Endothelial cell of umbilical vein (primary cell): ENCODE data around the gene CFAP20DC. TPM values are rescaled to one million over a fixed set of nuclear protein-coding genes. Genes with fewer than 3 reads are reported as not detected.

ENCODE experiments used
- BruUV-seq: library from RNA; stranded (reverse); fragments of 400-500 nt; replicated peaks from 2 replicates; lab custom pipeline; 2021; lab: Mats Ljungman, UMichigan
- CTCF ChIA-PET: fragments of 300-600, 350-600 bp; sonication (Branson Sonifier 250); formaldehyde crosslinking; loops from one replicate; lab custom pipeline; 2021; ENCODE audit warnings: antibody characterized with exemption, inconsistent platforms; lab: Charles Lee
- POLR2A ChIA-PET: fragments of 300-600, 350-600 bp; sonication (Branson Sonifier 250); formaldehyde crosslinking; loops from one replicate; lab custom pipeline; 2021; ENCODE audit warnings: antibody characterized with exemption, inconsistent platforms; lab: Charles Lee
- DNase-seq: peaks from one replicate; pipeline ENCODE4 v3.0.0-alpha.2; 2011; ENCODE audit warnings: low read depth, low spot score
- FAIRE-seq: peaks from 2 replicates; lab custom pipeline; 2011; peaks lifted over from hg19 to GRCh38; lab: Jason Lieb, UNC
- H2AFZ ChIP-seq: 2 replicates; pipeline ENCODE4 v1.6.0; 2012; ENCODE audit warnings: low read depth, low read length, control low read depth, inconsistent platforms
- H3K27ac ChIP-seq: 2 replicates; pipeline ENCODE4 v1.5.1; 2011; ENCODE audit warnings: low read depth, mild to moderate bottlenecking, control low read depth, low read length, moderate library complexity; ENCODE audit not compliant: insufficient read depth
- H3K27me3 ChIP-seq, 2 experiments: 2 replicates each; pipeline versions ENCODE4 v1.6.0 to v1.6.1; 2011; ENCODE audit warnings: low read length in 2 of 2, mixed read lengths in 1 of 2; ENCODE audit not compliant: control insufficient read depth in 2 of 2, insufficient read depth in 2 of 2
- H3K36me3 ChIP-seq, 2 experiments: 2 replicates in 1 of 2; 3 replicates in 1 of 2; pipeline ENCODE4 v1.5.1; 2011; ENCODE audit warnings: low read length in 2 of 2, mild to moderate bottlenecking in 1 of 2, moderate library complexity in 1 of 2; ENCODE audit not compliant: control insufficient read depth in 2 of 2, insufficient read depth in 2 of 2; ENCODE audit errors: extremely low read depth in 1 of 2
- H3K4me1 ChIP-seq: 3 replicates; pipeline ENCODE4 v1.5.1; 2011; ENCODE audit warnings: mild to moderate bottlenecking, low read length; ENCODE audit not compliant: control insufficient read depth, insufficient read depth; ENCODE audit errors: extremely low read depth
- H3K4me2 ChIP-seq: 2 replicates; pipeline ENCODE4 v1.6.1; 2011; ENCODE audit warnings: low read length, control low read depth, mixed read lengths; ENCODE audit not compliant: insufficient read depth
- H3K4me3 ChIP-seq, 3 experiments: fragments of 200-600 bp in 1 of 3; sonication (generic), shearing (Covaris generic) in 1 of 3; replicated peaks in 1 of 3; 2 replicates each; pipeline ENCODE4 v1.5.1; 2011 to 2016; ENCODE audit warnings: control low read depth in 3 of 3, low read length in 3 of 3, mild to moderate bottlenecking in 2 of 3, inconsistent platforms in 1 of 3, low read depth in 1 of 3, moderate library complexity in 1 of 3; ENCODE audit not compliant: insufficient read depth in 1 of 3
- H3K79me2 ChIP-seq: 2 replicates; pipeline ENCODE4 v1.6.0; 2012; ENCODE audit warnings: low read length, inconsistent platforms; ENCODE audit not compliant: control insufficient read depth, insufficient read depth
- H3K9ac ChIP-seq: replicated peaks from 2 replicates; pipeline ENCODE3; 2011; ENCODE audit warnings: low read length, control low read depth; ENCODE audit not compliant: insufficient read depth; ENCODE audit errors: extremely low read depth
- H3K9me1 ChIP-seq: replicated peaks from 3 replicates; pipeline ENCODE4 v1.6.0; 2011; ENCODE audit warnings: mild to moderate bottlenecking, low read length; ENCODE audit not compliant: control insufficient read depth, insufficient read depth; ENCODE audit errors: extremely low read depth
- H3K9me3 ChIP-seq: replicated peaks from 2 replicates; pipeline ENCODE4 v1.5.1; 2012; ENCODE audit warnings: low read length, inconsistent platforms; ENCODE audit not compliant: control insufficient read depth, insufficient read depth
- H4K20me1 ChIP-seq: replicated peaks from 2 replicates; pipeline ENCODE3; 2011; ENCODE audit warnings: mild to moderate bottlenecking, low read length; ENCODE audit not compliant: control insufficient read depth, insufficient read depth; ENCODE audit errors: extremely low read depth
- CTCF ChIP-seq, 2 donors: IDR thresholded peaks; 1 replicate in 1 of 2; 2 replicates in 1 of 2; pipeline ENCODE4 v1.5.1; 2011; ENCODE audit warnings: low read length in 2 of 2, mild to moderate bottlenecking in 2 of 2, moderate library complexity in 2 of 2, control low read depth in 1 of 2, inconsistent platforms in 1 of 2, low read depth in 1 of 2; ENCODE audit not compliant: insufficient read depth in 1 of 2; ENCODE audit errors: extremely low read depth in 1 of 2
- EZH2 ChIP-seq: IDR thresholded peaks from 2 replicates; pipeline ENCODE4 v1.6.1; 2012; ENCODE audit warnings: borderline replicate concordance, low read depth, mild to moderate bottlenecking, moderate library complexity, low read length, inconsistent platforms; ENCODE audit not compliant: severe bottlenecking
- FOS ChIP-seq: IDR thresholded peaks from 2 replicates; pipeline ENCODE4 v1.6.1; 2011; ENCODE audit warnings: mild to moderate bottlenecking, low read length, moderate library complexity, borderline replicate concordance; ENCODE audit not compliant: insufficient read depth
- GATA2 ChIP-seq: IDR thresholded peaks from 2 replicates; pipeline ENCODE4 v1.7.0; 2011; ENCODE audit warnings: low read depth, mild to moderate bottlenecking, moderate library complexity, mixed read lengths, low read length; ENCODE audit not compliant: insufficient read length, insufficient read depth
- JUN ChIP-seq: IDR thresholded peaks from 2 replicates; pipeline ENCODE4 v1.6.1; 2011; ENCODE audit warnings: borderline replicate concordance, low read depth; ENCODE audit not compliant: insufficient read length, insufficient read depth
- MAX ChIP-seq: IDR thresholded peaks from 2 replicates; pipeline ENCODE4 v1.6.1; 2011; ENCODE audit not compliant: insufficient read depth, insufficient read length
- MYC ChIP-seq: IDR thresholded peaks from one replicate; pipeline ENCODE4 v1.6.1; 2011; ENCODE audit warnings: mild to moderate bottlenecking, low read depth, low read length
- POLR2A ChIP-seq: IDR thresholded peaks from 2 replicates; pipeline ENCODE4 v1.6.1; 2012; ENCODE audit warnings: low read depth, mild to moderate bottlenecking, control low read depth, low read length
- POLR2AphosphoS5 ChIP-seq: IDR thresholded peaks from 2 replicates; pipeline ENCODE4 v1.6.1; 2012; ENCODE audit warnings: low read depth, mild to moderate bottlenecking, control low read depth, low read length, moderate library complexity; ENCODE audit not compliant: insufficient read depth
- dilution Hi-C: fragments of 300-500 bp; cut with MboI; formaldehyde crosslinking; loops from one replicate; pipeline ENCODE4 v1.15.0; 2019; ENCODE audit warnings: low sequenced_read_pairs; ENCODE audit not compliant: extremely low pct_ligation_motif_present
- intact Hi-C: fragments of 100-400 bp; cut with micrococcal nuclease; formaldehyde crosslinking; loops from one replicate; pipeline ENCODE4 v1.10.0; 2022
- polyA plus RNA-seq, 4 experiments: library from polyadenylated mRNA; depleted of rRNA in 3 of 4; stranded (reverse) in 3 of 4; unstranded in 1 of 4; fragments of >200 nt; gene quantifications; 2 replicates each; pipeline versions ENCODE4 v1.2.1 to v1.2.3, GENCODE V29; 2011 to 2012; ENCODE audit warnings: missing spikeins in 1 of 4
- total RNA-seq: library from RNA; stranded (reverse); gene quantifications from 2 replicates; pipeline ENCODE4 v1.2.3, GENCODE V29; 2021

CFAP20DC gene
- total and polyA plus RNA-seq, 2 donors (not counting 3 experiments of a cell fraction or from before 2014, with no cell fraction given) = 0.92 to 2.1 TPM

GRCh38 chr3:58962040-58962651 is 87.7 kb downstream of the CFAP20DC start:
- H3K4me2 ChIP-seq = no peak overlapping the region
- H3K36me3 ChIP-seq = no peaks in the 10 kb centered on the region
- H4K20me1 ChIP-seq = no peaks in the 10 kb centered on the region
- dilution Hi-C loops = no loop called here
- BruUV-seq = no TSS peak
- no peak overlapping the region for H3K4me3 ChIP-seq
- intact Hi-C loops = no loop called here
- no peak overlapping the region for H3K9ac ChIP-seq
- H3K9me3 ChIP-seq = no peaks in the 10 kb centered on the region
- no peaks in the 10 kb centered on the region for H3K27me3 ChIP-seq
- no peak for TF ChIP-seq MAX
- no peak for TF ChIP-seq FOS
- TF ChIP-seq EZH2 = no peak
- TF ChIP-seq POLR2AphosphoS5 = no peak
- no peak for TF ChIP-seq JUN
- TF ChIP-seq POLR2A = no peak
- no peak for TF ChIP-seq GATA2
- no peak for TF ChIP-seq MYC
- TF ChIP-seq CTCF (IDR thresholded peaks at IDR 0.05; ENCODE audit: extremely low read depth in 1 of 2, insufficient read depth in 1 of 2, low read depth in 1 of 2, low read length in 2 of 2) = no peak
- FAIRE-seq = no peak
- CTCF ChIA-PET = interaction anchor here (1.2 to 1.5 kb wide), 2 partner anchors 14 to 137 kb away, joined by 3 read pairs; no protein-coding TSS in a partner anchor
- H2AFZ ChIP-seq = no peak overlapping the region
- no peaks in the 10 kb centered on the region for H3K79me2 ChIP-seq
- no peaks in the 10 kb centered on the region for H3K4me1 ChIP-seq
- no peak overlapping the region for H3K27ac ChIP-seq
- POLR2A ChIA-PET = no interaction called here
- no peak for DNase-seq
- no peaks in the 10 kb centered on the region for H3K9me1 ChIP-seq
